Gastrocnemius medialis (tissue), 4 donors: ENCODE results near the gene RABGAP1L. TPM values are rescaled to one million over a fixed set of nuclear protein-coding genes. Genes with fewer than 3 reads are reported as not detected.

Experiments
- ATAC-seq, 2 donors: fragments of 150-250 bp; one replicate each; pipeline ENCODE4 v1.9.1; 2016
- DNase-seq, 2 donors: peaks; one replicate each; pipeline ENCODE4 v3.0.0-alpha.2; 2019
- H3K27ac ChIP-seq, 4 donors: fragments of 200-600 bp; sonication (generic); 1 replicate in 1 of 4; 2 replicates in 3 of 4; pipeline ENCODE4 v1.5.1; 2016 to 2018; ENCODE audit warnings: mild to moderate bottlenecking in 2 of 4, moderate library complexity in 1 of 4
- H3K27me3 ChIP-seq, 3 donors: fragments of 200-600 bp; sonication (generic) in 2 of 3; 1 replicate in 1 of 3; 2 replicates in 2 of 3; pipeline versions ENCODE4 v1.5.1 to v1.6.0; 2016 to 2019; ENCODE audit warnings: mild to moderate bottlenecking in 1 of 3, moderate library complexity in 1 of 3
- H3K36me3 ChIP-seq, 2 donors: fragments of 200-600 bp; sonication (generic) in 1 of 2; one replicate each; pipeline ENCODE4 v1.5.1; 2017 to 2018
- H3K4me1 ChIP-seq, 2 donors: fragments of 200-600 bp; sonication (generic) in 1 of 2; one replicate each; pipeline ENCODE4 v1.5.1; 2016 to 2017; ENCODE audit warnings: mild to moderate bottlenecking in 2 of 2
- H3K4me3 ChIP-seq, 4 donors: fragments of 200-600 bp; sonication (generic) in 3 of 4; 1 replicate in 1 of 4; 2 replicates in 3 of 4; pipeline ENCODE4 v1.5.1; 2016 to 2019; ENCODE audit warnings: mild to moderate bottlenecking in 2 of 4
- H3K9me3 ChIP-seq, 3 donors: fragments of 200-600 bp; sonication (generic) in 2 of 3; 1 replicate in 1 of 3; 2 replicates in 2 of 3; pipeline ENCODE4 v1.5.1; 2016 to 2019
- CTCF ChIP-seq, 5 experiments: fragments of 450-650 bp in 3 of 5; fragments of 200-600 bp in 2 of 5; sonication (generic) in 2 of 5; IDR thresholded peaks in 4 of 5; conservative IDR thresholded peaks in 1 of 5; 1 replicate in 4 of 5; 2 replicates in 1 of 5; pipeline ENCODE4 v1.5.1; 2016 to 2019; ENCODE audit warnings: antibody characterized with exemption in 5 of 5, mild to moderate bottlenecking in 3 of 5, moderate library complexity in 3 of 5
- POLR2A ChIP-seq, 2 donors: fragments of 450-650 bp; IDR thresholded peaks; one replicate each; pipeline ENCODE4 v1.6.1; 2017; ENCODE audit warnings: antibody characterized with exemption in 2 of 2, mild to moderate bottlenecking in 2 of 2, moderate library complexity in 2 of 2
- in situ Hi-C, 4 donors: fragments of 200-750 bp; cut with MboI; loops; one replicate each; pipeline versions ENCODE4 v1.15.0 to v1.8.0; 2017; ENCODE audit warnings: low sequenced_read_pairs in 4 of 4
- intact Hi-C: fragments of 100-400 bp; cut with DNase I; formaldehyde crosslinking; loops from one replicate; pipeline ENCODE4 v1.15.1; 2023; ENCODE audit warnings: low total_unique reads
- total RNA-seq, 4 donors: library from RNA; depleted of rRNA; stranded (reverse); fragments of >200 nt; gene quantifications; one replicate each; pipeline versions ENCODE4 v1.1.0 to v1.2.3, GENCODE V29; 2016

The RABGAP1L gene
- total RNA-seq, 4 donors from 2014 or later = 8.8 to 22.2 (median 14.9) TPM

DNA sequence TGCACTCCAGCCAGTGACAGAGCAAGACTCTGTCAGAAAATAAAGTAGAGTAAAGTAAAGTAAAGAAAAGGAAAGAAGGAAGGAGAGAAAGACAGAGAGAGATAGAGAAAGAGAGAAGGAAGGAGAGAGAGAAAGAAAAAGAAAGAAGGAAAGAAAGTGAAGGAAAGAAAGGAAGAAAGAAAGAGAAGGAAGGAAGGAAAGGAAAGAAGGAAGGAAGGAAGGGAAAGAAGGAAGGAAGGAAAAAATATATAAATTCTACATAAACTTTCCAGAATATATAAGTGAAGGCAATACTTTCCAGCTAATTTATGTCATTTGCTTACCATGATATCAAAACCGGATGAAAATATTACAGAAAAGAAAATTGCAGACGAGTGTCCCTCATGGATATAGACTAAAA is 216.7 kb downstream of the RABGAP1L start:
- DNase-seq (no peak), ATAC-seq (no peak)
- Histone ChIP-seq H3K9me3 (no peaks in the 10 kb centered on the region), H3K36me3 (no peaks in the 10 kb centered on the region), H3K27ac (no peak overlapping the region), H3K4me3 (no peak overlapping the region), H3K27me3 (no peaks in the 10 kb centered on the region), H3K4me1 (no peaks in the 10 kb centered on the region)
- intact Hi-C loops (no loop called here), in situ Hi-C loops (no loop called here)
- no peak for TF ChIP-seq CTCF (IDR thresholded peaks at IDR 0.05 in 4 of 5, conservative IDR thresholded peaks at IDR 0.05 in 1 of 5)
- TF ChIP-seq POLR2A (IDR thresholded peaks at IDR 0.05) = no peak

DNA sequence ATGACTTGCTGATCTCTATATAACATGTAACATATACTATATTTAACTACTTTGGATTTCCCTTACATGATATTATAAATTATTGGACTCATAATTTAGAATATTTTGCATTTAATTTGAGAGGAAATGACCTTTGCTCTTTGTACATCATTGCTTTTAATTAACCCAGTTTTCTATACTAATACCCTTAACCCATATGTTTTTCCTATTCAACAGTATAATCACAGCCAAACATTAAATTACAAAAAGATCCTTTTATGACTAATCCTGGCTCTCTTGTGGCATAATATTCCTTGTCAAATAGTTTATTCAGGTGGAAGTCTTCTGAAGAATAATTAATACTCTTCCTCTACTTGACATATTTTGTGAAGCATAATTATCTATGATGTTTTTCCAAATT is 232.4 kb downstream of the RABGAP1L start:
- H3K27ac ChIP-seq = no peak overlapping the region
- no peak for TF ChIP-seq CTCF (IDR thresholded peaks at IDR 0.05 in 4 of 5, conservative IDR thresholded peaks at IDR 0.05 in 1 of 5)
- no peak for TF ChIP-seq POLR2A (IDR thresholded peaks at IDR 0.05)
- H3K36me3 ChIP-seq = no peaks in the 10 kb centered on the region
- no peak for DNase-seq
- H3K9me3 ChIP-seq = no peaks in the 10 kb centered on the region
- H3K27me3 ChIP-seq = no peaks in the 10 kb centered on the region
- intact Hi-C loops (no loop called here), in situ Hi-C loops (no loop called here)
- H3K4me1 ChIP-seq = no peaks in the 10 kb centered on the region
- no peak for ATAC-seq
- no peak overlapping the region for H3K4me3 ChIP-seq

- intact Hi-C loops (no loop called here), in situ Hi-C loops (no loop called here)
- Histone ChIP-seq H3K36me3 (no peaks in the 10 kb centered on the region), H3K27ac (no peak overlapping the region), H3K27me3 (no peaks in the 10 kb centered on the region), H3K9me3 (no peaks in the 10 kb centered on the region), H3K4me1 (no peaks in the 10 kb centered on the region), H3K4me3 (no peak overlapping the region)
- DNase-seq = no peak
- TF ChIP-seq POLR2A (IDR thresholded peaks at IDR 0.05) = no peak
- TF ChIP-seq CTCF (IDR thresholded peaks at IDR 0.05 in 4 of 5, conservative IDR thresholded peaks at IDR 0.05 in 1 of 5) = no peak
- ATAC-seq = no peak
Measured at GRCh38 chr1:174393885-174394284, 234.6 kb downstream of the RABGAP1L start.

DNA sequence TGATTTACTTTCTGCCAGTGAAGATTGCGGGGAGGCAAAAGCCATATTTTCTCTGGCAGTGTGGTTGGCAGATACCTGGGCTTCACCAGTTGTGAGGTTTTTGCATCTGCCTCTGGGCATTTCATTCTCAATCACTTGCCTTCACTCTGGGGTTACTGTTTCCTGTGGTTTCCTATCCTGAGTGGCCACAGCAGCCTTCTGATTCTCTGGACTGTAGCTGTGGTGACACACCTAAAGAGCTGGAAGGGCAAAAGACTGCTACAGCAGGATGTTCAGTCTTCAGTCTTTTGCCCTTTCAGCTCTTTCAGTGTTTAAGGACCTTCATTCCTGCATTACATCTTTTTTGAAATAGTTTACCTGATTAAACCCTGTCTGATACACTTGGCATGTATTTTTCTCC is 237.9 kb downstream of the RABGAP1L start:
- Histone ChIP-seq H3K27ac (no peak overlapping the region), H3K9me3 (no peaks in the 10 kb centered on the region), H3K4me1 (no peaks in the 10 kb centered on the region), H3K27me3 (no peaks in the 10 kb centered on the region), H3K36me3 (no peaks in the 10 kb centered on the region), H3K4me3 (no peak overlapping the region)
- intact Hi-C loops (no loop called here), in situ Hi-C loops (no loop called here)
- TF ChIP-seq POLR2A (IDR thresholded peaks at IDR 0.05) = no peak
- DNase-seq (no peak), ATAC-seq (no peak)

GRCh38 chr1:174398246-174398645 is 238.9 kb downstream of the RABGAP1L start:
- intact Hi-C loops (no loop called here), in situ Hi-C loops (no loop called here)
- H3K4me3 ChIP-seq = no peak overlapping the region
- no peak overlapping the region for H3K27ac ChIP-seq
- H3K9me3 ChIP-seq = no peaks in the 10 kb centered on the region
- no peak for TF ChIP-seq CTCF (IDR thresholded peaks at IDR 0.05 in 4 of 5, conservative IDR thresholded peaks at IDR 0.05 in 1 of 5)
- no peak for TF ChIP-seq POLR2A (IDR thresholded peaks at IDR 0.05)
- H3K4me1 ChIP-seq = no peaks in the 10 kb centered on the region
- DNase-seq (no peak), ATAC-seq (no peak)
- no peaks in the 10 kb centered on the region for H3K27me3 ChIP-seq
- no peaks in the 10 kb centered on the region for H3K36me3 ChIP-seq
